Measurements from ENCODE around the gene FARP1.

DNA sequence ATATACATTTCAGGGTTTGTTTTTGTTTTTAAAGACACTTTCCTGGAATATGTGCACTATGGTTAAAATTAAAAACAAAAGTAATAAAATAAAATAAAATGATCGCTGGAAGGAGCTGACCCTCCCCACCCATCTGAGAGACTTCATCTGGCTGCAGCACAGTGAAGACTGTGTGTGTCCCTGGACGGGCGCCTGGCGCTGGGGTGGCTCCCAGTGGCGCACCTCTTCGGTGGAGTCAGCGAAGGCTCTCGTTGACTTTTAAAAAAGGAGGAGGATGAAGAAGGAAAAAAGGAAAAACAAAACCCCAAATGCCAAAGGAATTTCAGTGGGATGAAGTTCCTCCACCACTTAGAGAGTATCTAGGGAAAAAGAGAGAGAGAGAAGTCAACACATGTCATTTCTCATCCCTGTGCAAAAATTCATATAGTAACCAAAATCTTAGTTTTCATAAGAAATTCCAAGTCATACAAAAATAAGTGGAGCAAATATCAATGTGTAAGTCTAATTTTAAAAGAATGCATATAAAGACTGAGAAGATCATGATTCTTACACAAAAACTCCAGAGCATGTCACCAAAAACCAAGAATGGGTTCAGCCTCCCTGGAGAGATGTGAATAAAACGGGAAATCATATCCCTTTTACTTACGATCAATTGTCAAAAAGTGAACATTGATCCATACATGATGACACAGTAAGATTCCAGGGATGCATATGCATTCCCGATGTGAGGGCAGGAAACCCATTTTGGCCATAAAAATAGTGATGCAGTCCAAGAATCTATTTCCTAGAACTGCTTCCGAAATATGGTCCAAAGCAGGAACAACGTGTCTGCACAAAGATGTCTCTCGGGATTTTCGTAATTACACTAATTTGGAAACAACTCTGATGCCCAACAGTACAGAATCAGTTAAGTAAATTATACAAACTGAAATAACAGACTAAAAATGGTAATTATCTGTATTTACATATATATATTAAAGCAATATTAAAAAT lies 310.3 kb downstream of the FARP1 start:
- TF ChIP-seq, protein P1, sequence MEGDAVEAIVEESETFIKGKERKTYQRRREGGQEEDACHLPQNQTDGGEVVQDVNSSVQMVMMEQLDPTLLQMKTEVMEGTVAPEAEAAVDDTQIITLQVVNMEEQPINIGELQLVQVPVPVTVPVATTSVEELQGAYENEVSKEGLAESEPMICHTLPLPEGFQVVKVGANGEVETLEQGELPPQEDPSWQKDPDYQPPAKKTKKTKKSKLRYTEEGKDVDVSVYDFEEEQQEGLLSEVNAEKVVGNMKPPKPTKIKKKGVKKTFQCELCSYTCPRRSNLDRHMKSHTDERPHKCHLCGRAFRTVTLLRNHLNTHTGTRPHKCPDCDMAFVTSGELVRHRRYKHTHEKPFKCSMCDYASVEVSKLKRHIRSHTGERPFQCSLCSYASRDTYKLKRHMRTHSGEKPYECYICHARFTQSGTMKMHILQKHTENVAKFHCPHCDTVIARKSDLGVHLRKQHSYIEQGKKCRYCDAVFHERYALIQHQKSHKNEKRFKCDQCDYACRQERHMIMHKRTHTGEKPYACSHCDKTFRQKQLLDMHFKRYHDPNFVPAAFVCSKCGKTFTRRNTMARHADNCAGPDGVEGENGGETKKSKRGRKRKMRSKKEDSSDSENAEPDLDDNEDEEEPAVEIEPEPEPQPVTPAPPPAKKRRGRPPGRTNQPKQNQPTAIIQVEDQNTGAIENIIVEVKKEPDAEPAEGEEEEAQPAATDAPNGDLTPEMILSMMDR (IDR thresholded peaks at IDR 0.05) = no peak
- TF ChIP-seq, protein P2, sequence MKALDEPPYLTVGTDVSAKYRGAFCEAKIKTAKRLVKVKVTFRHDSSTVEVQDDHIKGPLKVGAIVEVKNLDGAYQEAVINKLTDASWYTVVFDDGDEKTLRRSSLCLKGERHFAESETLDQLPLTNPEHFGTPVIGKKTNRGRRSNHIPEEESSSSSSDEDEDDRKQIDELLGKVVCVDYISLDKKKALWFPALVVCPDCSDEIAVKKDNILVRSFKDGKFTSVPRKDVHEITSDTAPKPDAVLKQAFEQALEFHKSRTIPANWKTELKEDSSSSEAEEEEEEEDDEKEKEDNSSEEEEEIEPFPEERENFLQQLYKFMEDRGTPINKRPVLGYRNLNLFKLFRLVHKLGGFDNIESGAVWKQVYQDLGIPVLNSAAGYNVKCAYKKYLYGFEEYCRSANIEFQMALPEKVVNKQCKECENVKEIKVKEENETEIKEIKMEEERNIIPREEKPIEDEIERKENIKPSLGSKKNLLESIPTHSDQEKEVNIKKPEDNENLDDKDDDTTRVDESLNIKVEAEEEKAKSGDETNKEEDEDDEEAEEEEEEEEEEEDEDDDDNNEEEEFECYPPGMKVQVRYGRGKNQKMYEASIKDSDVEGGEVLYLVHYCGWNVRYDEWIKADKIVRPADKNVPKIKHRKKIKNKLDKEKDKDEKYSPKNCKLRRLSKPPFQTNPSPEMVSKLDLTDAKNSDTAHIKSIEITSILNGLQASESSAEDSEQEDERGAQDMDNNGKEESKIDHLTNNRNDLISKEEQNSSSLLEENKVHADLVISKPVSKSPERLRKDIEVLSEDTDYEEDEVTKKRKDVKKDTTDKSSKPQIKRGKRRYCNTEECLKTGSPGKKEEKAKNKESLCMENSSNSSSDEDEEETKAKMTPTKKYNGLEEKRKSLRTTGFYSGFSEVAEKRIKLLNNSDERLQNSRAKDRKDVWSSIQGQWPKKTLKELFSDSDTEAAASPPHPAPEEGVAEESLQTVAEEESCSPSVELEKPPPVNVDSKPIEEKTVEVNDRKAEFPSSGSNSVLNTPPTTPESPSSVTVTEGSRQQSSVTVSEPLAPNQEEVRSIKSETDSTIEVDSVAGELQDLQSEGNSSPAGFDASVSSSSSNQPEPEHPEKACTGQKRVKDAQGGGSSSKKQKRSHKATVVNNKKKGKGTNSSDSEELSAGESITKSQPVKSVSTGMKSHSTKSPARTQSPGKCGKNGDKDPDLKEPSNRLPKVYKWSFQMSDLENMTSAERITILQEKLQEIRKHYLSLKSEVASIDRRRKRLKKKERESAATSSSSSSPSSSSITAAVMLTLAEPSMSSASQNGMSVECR (CRISPR knock-in tag; IDR thresholded peaks at IDR 0.05; ENCODE audit: borderline replicate concordance) = no peak
- TF ChIP-seq JUN (CRISPR knock-in tag; IDR thresholded peaks at IDR 0.05) (no peak), NR3C1 (CRISPR knock-in tag; conservative IDR thresholded peaks at IDR 0.05; ENCODE audit: low read depth) (no peak), SP1 (CRISPR knock-in tag; conservative IDR thresholded peaks at IDR 0.05) (no peak)
- TF ChIP-seq, protein P3, sequence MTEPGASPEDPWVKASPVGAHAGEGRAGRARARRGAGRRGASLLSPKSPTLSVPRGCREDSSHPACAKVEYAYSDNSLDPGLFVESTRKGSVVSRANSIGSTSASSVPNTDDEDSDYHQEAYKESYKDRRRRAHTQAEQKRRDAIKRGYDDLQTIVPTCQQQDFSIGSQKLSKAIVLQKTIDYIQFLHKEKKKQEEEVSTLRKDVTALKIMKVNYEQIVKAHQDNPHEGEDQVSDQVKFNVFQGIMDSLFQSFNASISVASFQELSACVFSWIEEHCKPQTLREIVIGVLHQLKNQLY (CRISPR knock-in tag; IDR thresholded peaks at IDR 0.05) = no peak
- TF ChIP-seq, protein P4, sequence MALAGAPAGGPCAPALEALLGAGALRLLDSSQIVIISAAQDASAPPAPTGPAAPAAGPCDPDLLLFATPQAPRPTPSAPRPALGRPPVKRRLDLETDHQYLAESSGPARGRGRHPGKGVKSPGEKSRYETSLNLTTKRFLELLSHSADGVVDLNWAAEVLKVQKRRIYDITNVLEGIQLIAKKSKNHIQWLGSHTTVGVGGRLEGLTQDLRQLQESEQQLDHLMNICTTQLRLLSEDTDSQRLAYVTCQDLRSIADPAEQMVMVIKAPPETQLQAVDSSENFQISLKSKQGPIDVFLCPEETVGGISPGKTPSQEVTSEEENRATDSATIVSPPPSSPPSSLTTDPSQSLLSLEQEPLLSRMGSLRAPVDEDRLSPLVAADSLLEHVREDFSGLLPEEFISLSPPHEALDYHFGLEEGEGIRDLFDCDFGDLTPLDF (CRISPR knock-in tag; IDR thresholded peaks at IDR 0.05) = no peak
- TF ChIP-seq, protein P5, sequence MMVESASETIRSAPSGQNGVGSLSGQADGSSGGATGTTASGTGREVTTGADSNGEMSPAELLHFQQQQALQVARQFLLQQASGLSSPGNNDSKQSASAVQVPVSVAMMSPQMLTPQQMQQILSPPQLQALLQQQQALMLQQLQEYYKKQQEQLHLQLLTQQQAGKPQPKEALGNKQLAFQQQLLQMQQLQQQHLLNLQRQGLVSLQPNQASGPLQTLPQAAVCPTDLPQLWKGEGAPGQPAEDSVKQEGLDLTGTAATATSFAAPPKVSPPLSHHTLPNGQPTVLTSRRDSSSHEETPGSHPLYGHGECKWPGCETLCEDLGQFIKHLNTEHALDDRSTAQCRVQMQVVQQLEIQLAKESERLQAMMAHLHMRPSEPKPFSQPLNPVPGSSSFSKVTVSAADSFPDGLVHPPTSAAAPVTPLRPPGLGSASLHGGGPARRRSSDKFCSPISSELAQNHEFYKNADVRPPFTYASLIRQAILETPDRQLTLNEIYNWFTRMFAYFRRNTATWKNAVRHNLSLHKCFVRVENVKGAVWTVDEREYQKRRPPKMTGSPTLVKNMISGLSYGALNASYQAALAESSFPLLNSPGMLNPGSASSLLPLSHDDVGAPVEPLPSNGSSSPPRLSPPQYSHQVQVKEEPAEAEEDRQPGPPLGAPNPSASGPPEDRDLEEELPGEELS (CRISPR knock-in tag; IDR thresholded peaks at IDR 0.05) = no peak

Data from WTC11 (cell line).